ENCODE results near the gene ALCAM.

- TF ChIP-seq CTCF (IDR thresholded peaks at IDR 0.05) (no peak), EP300 (IDR thresholded peaks at IDR 0.05) (no peak)
Observed at GRCh38 chr3:105616374-105617121, 249.8 kb downstream of the ALCAM start.

Data from stomach (tissue), 4 donors.